ENCODE measurements around the gene ST7. TPM values are rescaled to one million over a fixed set of nuclear protein-coding genes. Genes with fewer than 3 reads are reported as not detected.

ST7 gene
- total and polyA plus RNA-seq, 2 donors (not counting 3 experiments of a cell fraction or from before 2014, with no cell fraction given), result 18.6 to 24.9 TPM

- Histone ChIP-seq H3K79me2 (ENCODE audit: control insufficient read depth, insufficient read depth, low read length) (peaks cover 20% of the 10 kb centered on the region), H3K4me1 (ENCODE audit: control insufficient read depth, extremely low read depth, insufficient read depth, low read length) (no peaks in the 10 kb centered on the region), H3K36me3 (ENCODE audit: control insufficient read depth in 2 of 2, extremely low read depth in 1 of 2, insufficient read depth in 2 of 2, low read length in 2 of 2) (no peaks in the 10 kb centered on the region), H2AFZ (ENCODE audit: low read depth, low read length) (no peak overlapping the region), H3K9ac (replicated peaks; ENCODE audit: extremely low read depth, insufficient read depth, low read length) (no peak overlapping the region), H3K27ac (ENCODE audit: insufficient read depth, low read depth, low read length) (no peak overlapping the region), H3K4me2 (ENCODE audit: insufficient read depth, low read length) (no peak overlapping the region), H3K4me3 (replicated peaks in 1 of 3; ENCODE audit: insufficient read depth in 1 of 3, low read depth in 1 of 3, low read length in 3 of 3) (no peak overlapping the region), H3K9me3 (replicated peaks; ENCODE audit: control insufficient read depth, insufficient read depth, low read length) (no peaks in the 10 kb centered on the region), H4K20me1 (replicated peaks; ENCODE audit: control insufficient read depth, extremely low read depth, insufficient read depth, low read length) (peaks cover 3% of the 10 kb centered on the region), H3K9me1 (replicated peaks; ENCODE audit: control insufficient read depth, extremely low read depth, insufficient read depth, low read length) (no peaks in the 10 kb centered on the region), H3K27me3 (ENCODE audit: control insufficient read depth in 2 of 2, insufficient read depth in 2 of 2, low read length in 2 of 2) (no peaks in the 10 kb centered on the region)
- dilution Hi-C loops (cut with MboI; ENCODE audit: extremely low pct_ligation_motif_present, low sequenced_read_pairs), result no loop called here
- ChIA-PET POLR2A (no interaction called here), CTCF (no interaction called here)
- intact Hi-C loops (cut with micrococcal nuclease), result no loop called here
- no peak for FAIRE-seq
- DNase-seq (ENCODE audit: low read depth, low spot score), result no peak
- TF ChIP-seq JUN (IDR thresholded peaks at IDR 0.05; ENCODE audit: borderline replicate concordance, insufficient read depth, insufficient read length, low read depth), result no peak
- TF ChIP-seq MYC (IDR thresholded peaks at IDR 0.05; ENCODE audit: low read depth, low read length), result no peak
- no peak for TF ChIP-seq MAX (IDR thresholded peaks at IDR 0.05; ENCODE audit: insufficient read depth, insufficient read length)
- no peak for TF ChIP-seq GATA2 (IDR thresholded peaks at IDR 0.05; ENCODE audit: insufficient read depth, insufficient read length, low read depth, low read length)
- TF ChIP-seq EZH2 (IDR thresholded peaks at IDR 0.05; ENCODE audit: borderline replicate concordance, low read depth, low read length, severe bottlenecking), result no peak
- TF ChIP-seq FOS (IDR thresholded peaks at IDR 0.05; ENCODE audit: borderline replicate concordance, insufficient read depth, low read length), result no peak
- TF ChIP-seq POLR2AphosphoS5 (IDR thresholded peaks at IDR 0.05; ENCODE audit: insufficient read depth, low read depth, low read length), result no peak
- no peak for TF ChIP-seq CTCF (IDR thresholded peaks at IDR 0.05; ENCODE audit: extremely low read depth in 1 of 2, insufficient read depth in 1 of 2, low read depth in 1 of 2, low read length in 2 of 2)
- TF ChIP-seq POLR2A (IDR thresholded peaks at IDR 0.05; ENCODE audit: low read depth, low read length), result no peak
- BruUV-seq (replicated peaks), result no TSS peak
These were observed 91.4 kb downstream of the ST7 start for GRCh38 chr7:117044664-117045063.

Measured in endothelial cell of umbilical vein (primary cell).